Natural killer cell treated with Interleukin-12 subunit alpha and Interleukin-12 subunit beta and Interleukin-15 and Interleukin-18, amount 100 ng/mL, for 72 hours (primary cell): ENCODE measurements around the gene RNGTT. TPM values are rescaled to one million over a fixed set of nuclear protein-coding genes. Genes with fewer than 3 reads are reported as not detected.

Source experiments
- ATAC-seq, 2 donors: fragments of 150-1000 bp; cut with Tn5 transposase in 1 of 2; sonication (Bioruptor Pico), chemical (Tn5 transposase) in 1 of 2; 2 replicates each; pipeline ENCODE4 v1.10.0; 2021
- DNase-seq: peaks from one replicate; pipeline ENCODE4 v3.0.0; 2022; ENCODE audit warnings: low spot score
- H3K27ac Mint-ChIP-seq, 2 donors: 1 replicate in 1 of 2; 2 replicates in 1 of 2; pipeline ENCODE4 v1.8.0; 2022; ENCODE audit warnings: mixed read lengths in 2 of 2, mild to moderate bottlenecking in 1 of 2, moderate library complexity in 1 of 2
- H3K27me3 Mint-ChIP-seq, 2 donors: 1 replicate in 1 of 2; 2 replicates in 1 of 2; pipeline ENCODE4 v1.8.0; 2022; ENCODE audit warnings: mixed read lengths in 2 of 2
- H3K36me3 Mint-ChIP-seq: one replicate; pipeline ENCODE4 v1.8.0; 2022; ENCODE audit warnings: mixed read lengths
- H3K4me1 Mint-ChIP-seq, 2 donors: 1 replicate in 1 of 2; 2 replicates in 1 of 2; pipeline ENCODE4 v1.8.0; 2022; ENCODE audit warnings: low read depth in 2 of 2, mixed read lengths in 2 of 2, mild to moderate bottlenecking in 1 of 2
- H3K4me3 Mint-ChIP-seq: one replicate; pipeline ENCODE4 v1.8.0; 2022; ENCODE audit warnings: mixed read lengths
- H3K9me3 Mint-ChIP-seq: 2 replicates; pipeline ENCODE4 v1.8.0; 2022; ENCODE audit warnings: mixed read lengths
- total RNA-seq, 2 donors: library from RNA; stranded (reverse); gene quantifications; one replicate each; pipeline ENCODE4 v1.2.3, GENCODE V29; 2022

The RNGTT gene
- 10 to 100 TPM; 26.9 to 36.4 TPM for total RNA-seq

DNA sequence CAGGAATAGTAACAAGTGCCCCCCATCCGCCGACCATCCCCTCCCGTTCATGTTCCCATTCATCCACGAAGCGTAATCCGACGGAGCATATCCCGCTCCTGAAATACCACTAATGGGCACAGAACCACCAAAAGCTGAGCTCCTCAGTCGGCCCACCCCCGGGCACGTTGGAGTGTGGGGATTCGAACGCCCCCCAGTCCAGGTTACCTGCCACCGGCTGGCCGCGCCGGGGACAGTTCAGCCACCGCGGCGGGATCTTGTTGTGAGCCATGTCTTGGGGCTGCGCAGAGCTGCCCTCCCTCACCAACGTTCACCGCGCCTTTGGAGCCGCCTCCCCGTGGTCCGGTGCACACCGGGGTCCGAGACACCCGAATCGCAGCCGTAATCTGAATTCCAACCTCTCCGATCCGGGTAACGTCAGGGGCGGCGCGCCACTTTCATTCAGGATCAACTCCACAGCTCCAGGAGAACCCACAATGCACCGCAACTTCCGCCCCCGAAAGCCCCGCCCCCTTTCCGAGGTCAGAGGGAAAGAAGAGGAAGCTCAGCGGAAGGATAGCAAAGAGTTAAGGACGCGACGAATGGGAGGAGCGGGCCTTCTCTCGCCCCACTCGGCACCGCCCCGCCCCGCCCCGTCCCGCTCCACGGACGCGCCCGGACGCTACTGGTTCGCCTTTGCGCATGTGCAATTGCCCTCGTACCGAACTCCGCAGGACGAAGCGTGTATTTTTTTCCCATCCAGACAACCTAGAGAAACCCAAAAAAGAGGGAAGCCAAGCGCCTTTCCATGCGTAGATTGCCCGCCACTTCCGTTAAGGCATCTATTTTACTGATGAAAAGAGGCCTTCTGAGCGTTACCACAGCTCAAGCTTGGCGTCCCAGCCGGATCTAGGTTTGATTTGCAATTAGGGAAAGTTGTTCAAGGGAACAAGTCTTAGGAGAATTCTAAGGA, at the start of gene RNGTT:
RNGTT (minus strand) TSS at position 480 of the 952 bp plus-strand sequence; CDS start at position 271, 209 bp downstream.
- no peaks in the 10 kb centered on the region for H3K27me3 Mint-ChIP-seq
- H3K9me3 Mint-ChIP-seq = no peaks in the 10 kb centered on the region
- H3K4me3 Mint-ChIP-seq = peak within 1 kb of the TSS; percentile 96
- H3K27ac Mint-ChIP-seq = peak within 1 kb of the TSS; percentile 92 to 97
- peak; percentile 98 for DNase-seq
- ATAC-seq = peak; percentile 100
- H3K36me3 Mint-ChIP-seq = peaks cover 4% of the 10 kb centered on the region
- H3K4me1 Mint-ChIP-seq = peaks cover 27 to 32% of the 10 kb centered on the region in 2 donors

DNA sequence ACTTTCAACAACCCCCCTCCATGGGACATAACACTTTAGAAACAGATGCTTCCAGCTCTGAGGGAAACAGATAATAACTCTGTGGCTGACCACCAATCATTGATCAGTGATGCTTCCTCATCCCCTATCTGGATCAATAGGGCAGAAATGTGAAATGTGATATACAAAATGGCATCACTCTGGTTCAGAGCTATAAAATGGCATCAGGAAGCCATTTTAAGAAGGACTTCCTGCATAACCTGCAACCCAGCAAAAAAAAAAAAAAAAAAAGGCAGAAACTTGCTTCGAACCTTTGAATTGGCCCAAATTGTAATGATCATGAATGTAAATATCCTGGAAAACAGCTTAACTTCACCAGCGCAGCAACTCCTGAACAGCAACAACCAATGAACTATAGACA, 48.0 kb upstream of the RNGTT start:
- no peak for ATAC-seq
- H3K9me3 Mint-ChIP-seq = peaks cover 3% of the 10 kb centered on the region
- peaks cover 0 to 2% of the 10 kb centered on the region in 2 donors for H3K27me3 Mint-ChIP-seq
- peak overlapping the region in 1 of 2 donors; percentile 36 for H3K27ac Mint-ChIP-seq
- no peak overlapping the region for H3K4me3 Mint-ChIP-seq
- peaks cover 8% of the 10 kb centered on the region in 2 donors for H3K4me1 Mint-ChIP-seq
- no peak for DNase-seq
- H3K36me3 Mint-ChIP-seq = peaks cover 5% of the 10 kb centered on the region

DNA sequence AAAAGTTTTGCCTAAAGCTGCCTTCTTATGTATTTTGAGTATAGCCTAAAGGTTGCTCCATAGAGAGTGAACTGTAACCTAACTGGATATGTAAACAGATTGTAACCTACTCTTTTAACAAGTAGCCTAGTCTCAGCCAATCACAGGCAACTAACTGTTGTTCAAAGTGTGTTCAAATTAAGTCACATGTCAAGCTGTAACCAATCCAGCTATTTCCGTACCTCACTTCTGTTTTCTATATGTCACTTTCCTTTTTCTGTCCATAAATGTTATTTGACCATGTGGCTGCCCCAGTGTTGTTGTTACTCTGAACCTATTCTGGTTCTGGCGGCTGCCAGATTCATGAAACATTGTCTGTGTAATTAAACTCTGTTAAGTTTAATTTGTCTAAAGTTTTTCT, 47.4 kb upstream of the RNGTT start:
- Mint-ChIP-seq H3K27ac (peak overlapping the region in 1 of 2 donors; percentile 50), H3K4me1 (peaks cover 8% of the 10 kb centered on the region in 2 donors), H3K27me3 (peaks cover 0 to 2% of the 10 kb centered on the region in 2 donors), H3K4me3 (no peak overlapping the region), H3K36me3 (peaks cover under 1% of the 10 kb centered on the region), H3K9me3 (peaks cover 3% of the 10 kb centered on the region)
- no peak for DNase-seq
- ATAC-seq = no peak

DNA sequence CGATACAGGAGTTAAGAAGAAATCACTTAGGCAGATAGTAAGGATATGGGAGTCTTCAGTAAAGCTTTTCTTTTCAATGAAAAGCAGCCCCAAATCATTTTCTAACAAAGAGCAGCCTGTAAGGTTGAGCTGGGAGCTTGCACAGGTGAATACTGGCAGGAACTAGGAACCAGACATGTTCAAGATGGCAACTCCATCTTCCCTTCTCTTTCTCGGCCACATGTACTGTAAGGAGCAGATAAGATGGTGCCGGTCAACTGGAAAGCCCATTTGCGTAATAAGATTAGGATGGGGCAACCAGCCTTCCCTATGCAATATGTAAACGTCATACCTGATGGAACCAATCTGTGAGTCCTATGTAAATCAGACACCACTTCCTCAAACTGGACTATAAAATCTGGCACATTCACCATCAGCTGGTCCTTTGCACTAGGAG, 46.2 kb upstream of the RNGTT start:
- peaks cover 3% of the 10 kb centered on the region for H3K9me3 Mint-ChIP-seq
- ATAC-seq (no peak), DNase-seq (no peak)
- no peak overlapping the region for H3K4me3 Mint-ChIP-seq
- peaks cover 0 to 2% of the 10 kb centered on the region in 2 donors for H3K27me3 Mint-ChIP-seq
- H3K36me3 Mint-ChIP-seq = no peaks in the 10 kb centered on the region
- peaks cover 8% of the 10 kb centered on the region in 2 donors for H3K4me1 Mint-ChIP-seq
- H3K27ac Mint-ChIP-seq = no peak overlapping the region

GRCh38 chr6:89008815-89009374, 45.5 kb upstream of the RNGTT start:
- no peak overlapping the region for H3K4me3 Mint-ChIP-seq
- no peak for DNase-seq
- H3K4me1 Mint-ChIP-seq = peaks cover 8% of the 10 kb centered on the region in 2 donors
- no peak for ATAC-seq
- no peak overlapping the region for H3K27ac Mint-ChIP-seq
- H3K36me3 Mint-ChIP-seq = no peaks in the 10 kb centered on the region
- peaks cover 0 to 2% of the 10 kb centered on the region in 2 donors for H3K27me3 Mint-ChIP-seq
- H3K9me3 Mint-ChIP-seq = peaks cover 3% of the 10 kb centered on the region

- H3K9me3 Mint-ChIP-seq = peaks cover 3% of the 10 kb centered on the region
- H3K27me3 Mint-ChIP-seq = peaks cover 0 to 2% of the 10 kb centered on the region in 2 donors
- no peak overlapping the region for H3K4me3 Mint-ChIP-seq
- DNase-seq (no peak), ATAC-seq (no peak)
- H3K36me3 Mint-ChIP-seq = no peaks in the 10 kb centered on the region
- peaks cover 8% of the 10 kb centered on the region in 2 donors for H3K4me1 Mint-ChIP-seq
- H3K27ac Mint-ChIP-seq = peak overlapping the region in 1 of 2 donors; percentile 50
Measured at GRCh38 chr6:89008001-89008814, 44.8 kb upstream of the RNGTT start.

GRCh38 chr6:89007209-89008000, 44.0 kb upstream of the RNGTT start:
- Mint-ChIP-seq H3K36me3 (no peaks in the 10 kb centered on the region), H3K27me3 (peaks cover 0 to 2% of the 10 kb centered on the region in 2 donors), H3K9me3 (peaks cover 3% of the 10 kb centered on the region), H3K4me1 (peaks cover 8% of the 10 kb centered on the region in 2 donors), H3K27ac (peak overlapping the region in 1 of 2 donors; percentile 50), H3K4me3 (no peak overlapping the region)
- DNase-seq (no peak), ATAC-seq (no peak)

DNA sequence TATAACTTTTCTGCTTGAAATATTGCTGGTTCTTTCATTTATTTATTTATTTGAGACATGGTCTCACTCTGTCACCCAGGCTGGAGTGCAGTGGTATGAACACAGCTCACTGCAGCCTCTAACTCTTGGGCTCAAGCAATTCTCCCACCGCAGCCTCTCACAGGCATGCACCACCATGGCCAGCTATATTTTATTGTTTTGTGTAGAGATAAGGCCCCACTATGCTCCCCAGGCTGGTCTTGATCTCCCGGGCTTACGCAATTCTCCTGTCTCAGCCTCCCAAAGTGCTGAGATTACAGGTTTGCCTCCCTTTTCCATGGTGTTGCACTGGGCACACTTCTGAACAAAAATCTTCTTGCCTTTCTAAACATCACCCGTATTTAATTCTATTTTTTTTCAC, 39.1 kb upstream of the RNGTT start:
- DNase-seq = no peak
- H3K4me3 Mint-ChIP-seq = no peak overlapping the region
- H3K9me3 Mint-ChIP-seq = no peaks in the 10 kb centered on the region
- H3K27ac Mint-ChIP-seq = no peak overlapping the region
- H3K36me3 Mint-ChIP-seq = no peaks in the 10 kb centered on the region
- ATAC-seq = no peak
- peaks cover 0 to 8% of the 10 kb centered on the region in 2 donors for H3K4me1 Mint-ChIP-seq
- no peaks in the 10 kb centered on the region for H3K27me3 Mint-ChIP-seq

GRCh38 chr6:88997327-88997726, 33.9 kb upstream of the RNGTT start:
- Mint-ChIP-seq H3K27me3 (no peaks in the 10 kb centered on the region), H3K4me3 (no peak overlapping the region), H3K9me3 (no peaks in the 10 kb centered on the region), H3K36me3 (no peaks in the 10 kb centered on the region), H3K4me1 (peaks cover 0 to 11% of the 10 kb centered on the region in 2 donors), H3K27ac (no peak overlapping the region)
- DNase-seq (no peak), ATAC-seq (no peak)

- ATAC-seq = no peak
- no peaks in the 10 kb centered on the region for H3K27me3 Mint-ChIP-seq
- no peak for DNase-seq
- no peaks in the 10 kb centered on the region for H3K36me3 Mint-ChIP-seq
- H3K4me1 Mint-ChIP-seq = peaks cover 0 to 7% of the 10 kb centered on the region in 2 donors
- H3K9me3 Mint-ChIP-seq = no peaks in the 10 kb centered on the region
- H3K27ac Mint-ChIP-seq = no peak overlapping the region
- no peak overlapping the region for H3K4me3 Mint-ChIP-seq
Measured at GRCh38 chr6:88992741-88993552, 29.5 kb upstream of the RNGTT start.

DNA sequence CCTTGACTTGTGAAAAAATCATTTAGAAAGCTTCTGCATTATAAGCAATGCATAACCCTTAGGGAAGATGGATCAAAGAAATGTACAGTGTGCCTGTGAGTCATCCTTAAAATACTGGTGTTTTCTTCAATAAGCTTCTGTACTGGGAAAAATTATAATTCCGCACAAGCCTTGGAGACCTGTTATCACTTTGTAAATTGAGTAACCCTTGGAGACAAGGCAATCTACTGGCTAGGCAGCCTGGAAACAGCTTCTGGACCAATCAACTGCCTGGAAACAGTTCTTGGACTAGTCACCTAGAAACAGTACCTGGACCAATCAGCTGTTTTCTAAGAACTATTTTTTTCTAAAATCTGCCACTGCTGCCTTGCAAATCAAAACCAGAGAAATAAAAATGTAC, 25.8 kb upstream of the RNGTT start:
- Mint-ChIP-seq H3K9me3 (no peaks in the 10 kb centered on the region), H3K4me1 (peaks cover 0 to 2% of the 10 kb centered on the region in 2 donors), H3K4me3 (no peak overlapping the region), H3K27me3 (no peaks in the 10 kb centered on the region), H3K36me3 (no peaks in the 10 kb centered on the region), H3K27ac (no peak overlapping the region)
- DNase-seq (no peak), ATAC-seq (no peak)

DNA sequence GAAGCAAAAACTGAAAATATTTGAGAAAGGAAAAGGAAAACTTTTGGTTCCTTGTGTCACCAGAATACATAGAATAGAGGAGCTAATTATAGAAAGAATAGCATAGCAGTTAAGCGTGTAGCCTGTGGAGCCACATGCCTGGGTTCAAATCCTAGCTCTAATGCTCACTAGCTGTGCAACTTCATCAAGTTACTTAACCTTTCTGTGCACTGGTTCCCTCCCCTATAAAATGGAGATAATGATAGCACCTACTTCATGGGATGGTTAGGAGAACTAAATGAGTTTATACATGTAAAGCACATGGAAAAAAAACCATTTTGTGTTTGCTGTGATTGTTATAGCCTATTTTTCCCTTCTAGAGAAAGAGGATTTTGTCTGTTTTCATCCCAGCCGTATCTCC, 24.5 kb upstream of the RNGTT start:
- H3K4me3 Mint-ChIP-seq = no peak overlapping the region
- H3K9me3 Mint-ChIP-seq = no peaks in the 10 kb centered on the region
- no peak overlapping the region for H3K27ac Mint-ChIP-seq
- no peak for ATAC-seq
- DNase-seq = no peak
- no peaks in the 10 kb centered on the region for H3K36me3 Mint-ChIP-seq
- H3K4me1 Mint-ChIP-seq = no peaks in the 10 kb centered on the region
- no peaks in the 10 kb centered on the region for H3K27me3 Mint-ChIP-seq
